Measurements from ENCODE around the gene CD8B.

DNA sequence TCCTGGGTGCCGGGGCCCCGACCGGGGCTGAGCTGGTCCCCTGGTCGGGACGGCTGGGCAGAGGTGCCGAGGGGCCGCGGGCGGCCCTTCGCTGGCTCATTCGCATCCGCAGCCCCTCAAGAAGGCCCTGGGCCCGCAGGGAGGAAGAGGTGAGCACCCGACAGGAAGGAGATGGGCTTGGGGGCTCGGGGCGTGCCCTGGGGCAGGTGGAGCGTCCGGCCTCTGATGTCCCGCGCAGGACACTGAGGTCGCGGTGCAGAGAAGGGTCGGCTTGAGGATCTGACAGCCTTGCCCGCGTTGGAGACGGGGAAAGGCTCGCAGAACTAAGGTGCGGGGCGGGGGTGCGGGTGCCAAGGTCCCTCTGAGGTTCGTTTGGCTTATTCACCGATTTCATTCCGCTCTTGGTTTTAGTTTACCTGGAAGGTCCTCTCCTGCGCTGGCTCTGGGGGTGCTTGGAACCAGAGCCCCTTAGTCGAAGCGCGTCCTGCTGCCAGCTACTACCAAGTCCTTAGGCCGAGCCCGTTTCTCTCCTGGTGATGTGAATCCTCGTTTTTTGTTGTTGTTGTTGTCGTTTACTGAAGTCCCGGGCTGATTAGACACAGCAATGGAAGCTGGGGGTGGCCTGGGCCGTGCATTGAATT, 52.1 kb downstream of the CD8B start:
- TF ChIP-seq EP300 (IDR thresholded peaks at IDR 0.05), result no peak
- TF ChIP-seq, protein P1, sequence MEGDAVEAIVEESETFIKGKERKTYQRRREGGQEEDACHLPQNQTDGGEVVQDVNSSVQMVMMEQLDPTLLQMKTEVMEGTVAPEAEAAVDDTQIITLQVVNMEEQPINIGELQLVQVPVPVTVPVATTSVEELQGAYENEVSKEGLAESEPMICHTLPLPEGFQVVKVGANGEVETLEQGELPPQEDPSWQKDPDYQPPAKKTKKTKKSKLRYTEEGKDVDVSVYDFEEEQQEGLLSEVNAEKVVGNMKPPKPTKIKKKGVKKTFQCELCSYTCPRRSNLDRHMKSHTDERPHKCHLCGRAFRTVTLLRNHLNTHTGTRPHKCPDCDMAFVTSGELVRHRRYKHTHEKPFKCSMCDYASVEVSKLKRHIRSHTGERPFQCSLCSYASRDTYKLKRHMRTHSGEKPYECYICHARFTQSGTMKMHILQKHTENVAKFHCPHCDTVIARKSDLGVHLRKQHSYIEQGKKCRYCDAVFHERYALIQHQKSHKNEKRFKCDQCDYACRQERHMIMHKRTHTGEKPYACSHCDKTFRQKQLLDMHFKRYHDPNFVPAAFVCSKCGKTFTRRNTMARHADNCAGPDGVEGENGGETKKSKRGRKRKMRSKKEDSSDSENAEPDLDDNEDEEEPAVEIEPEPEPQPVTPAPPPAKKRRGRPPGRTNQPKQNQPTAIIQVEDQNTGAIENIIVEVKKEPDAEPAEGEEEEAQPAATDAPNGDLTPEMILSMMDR (IDR thresholded peaks at IDR 0.05), result no peak

All from tibial nerve (tissue), 4 donors.